GM20431 (cell line): ENCODE data around the gene TMEM178B.
"Not testable (repeated sequence)": the region's sequence is repeated elsewhere in the genome, so short reads cannot be mapped to it uniquely, and the experiment has no call there.

ENCODE experiments used
- in situ Hi-C: fragments of 300-500 bp; cut with MseI, MboI; formaldehyde crosslinking; loops from one replicate; pipeline ENCODE4 v1.15.0; 2020; ENCODE audit warnings: low sequenced_read_pairs; ENCODE audit not compliant: unreplicated experiment

The TMEM178B gene

GRCh38 chr7:141294143-141294829 is 220.4 kb downstream of the TMEM178B start:
- in situ Hi-C loops = no loop called here

DNA sequence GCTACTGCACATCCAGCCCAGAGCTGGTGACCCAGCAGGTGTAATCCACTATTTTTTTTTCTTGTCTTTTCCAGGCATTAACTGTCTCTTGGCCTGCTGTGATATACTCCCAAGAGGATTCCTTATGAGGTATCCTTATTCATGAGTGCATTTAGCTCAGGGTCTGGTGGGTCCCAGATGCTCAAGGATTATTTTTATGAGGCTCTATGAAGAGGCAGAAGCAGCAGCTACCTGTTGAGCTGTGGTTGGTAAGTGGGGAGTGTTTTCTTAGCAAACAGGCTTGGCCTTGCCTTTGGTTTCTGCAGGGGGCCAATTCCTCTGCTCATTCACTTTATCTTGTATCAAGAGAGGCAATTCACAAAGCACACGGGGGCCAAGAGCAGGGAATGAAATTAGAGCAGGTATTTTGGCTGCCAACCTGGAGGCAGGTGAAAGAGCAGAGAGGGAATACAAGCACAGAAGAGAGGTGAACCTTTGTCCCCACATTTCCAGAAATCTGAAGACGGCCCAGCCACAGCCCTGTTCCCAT is 221.6 kb downstream of the TMEM178B start:
- in situ Hi-C loops = no loop called here

DNA sequence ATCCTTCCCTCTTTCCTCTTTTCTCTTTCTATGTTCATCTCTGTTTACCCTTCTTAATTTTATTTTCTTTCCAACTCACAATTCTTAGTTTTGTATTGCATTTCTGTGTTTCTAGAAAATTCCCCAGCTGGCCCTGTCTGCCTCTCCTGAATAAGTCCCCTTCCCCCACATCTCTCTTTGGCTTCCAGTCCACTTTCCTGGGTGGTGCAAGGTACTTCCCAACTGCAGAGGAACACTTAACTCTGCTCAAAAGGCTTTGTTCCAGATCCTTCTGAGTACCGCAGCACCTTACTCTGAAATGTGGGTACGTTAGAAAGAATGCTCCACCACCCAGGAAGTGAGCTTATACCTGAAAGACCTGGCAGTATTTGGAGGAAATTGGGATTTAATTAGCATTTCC is 227.0 kb downstream of the TMEM178B start:
- in situ Hi-C loops = no loop called here

DNA sequence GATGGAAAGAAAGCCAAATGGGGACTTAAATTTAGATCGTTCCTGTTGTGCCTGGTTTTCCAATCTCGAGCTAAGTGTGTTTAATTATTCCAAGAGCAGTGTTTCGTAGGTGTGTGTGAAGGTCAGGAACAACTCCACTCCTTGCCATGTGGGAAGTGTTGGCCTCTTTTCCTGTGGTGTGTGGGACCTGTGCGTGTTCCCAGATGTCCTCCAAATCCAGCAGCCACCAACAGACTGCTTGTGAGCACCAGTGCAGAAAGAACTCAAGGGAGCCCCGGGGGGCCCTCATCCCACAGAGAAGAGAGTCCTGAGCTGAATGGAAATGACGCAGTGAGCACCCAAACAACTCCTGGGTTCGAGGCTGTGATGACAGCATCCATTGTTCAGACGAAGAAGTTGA is 227.7 kb downstream of the TMEM178B start:
- in situ Hi-C loops = no loop called here

- in situ Hi-C loops = no loop called here
Measured at GRCh38 chr7:141302617-141303016, 228.8 kb downstream of the TMEM178B start.

DNA sequence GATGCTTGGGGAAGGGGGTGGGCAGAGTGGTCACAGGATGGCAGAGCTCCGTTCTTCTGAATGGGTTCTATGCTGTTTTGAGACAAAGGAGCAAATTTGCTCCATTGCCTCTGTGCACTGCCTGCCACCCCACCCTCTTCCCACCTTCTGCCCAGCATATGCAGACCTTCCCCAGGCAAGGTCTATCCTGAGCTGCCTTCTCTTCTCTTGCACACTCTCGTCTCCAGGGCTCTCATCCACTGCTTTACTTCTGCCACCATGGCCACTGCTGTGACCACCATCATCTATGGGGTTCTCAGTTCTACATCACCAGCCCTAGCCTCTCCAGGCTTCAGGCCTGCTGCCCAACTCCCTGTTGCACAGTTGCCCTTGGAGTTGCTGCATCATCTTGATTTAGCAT is 230.4 kb downstream of the TMEM178B start:
- in situ Hi-C loops = no loop called here

GRCh38 chr7:141306081-141306480 is 232.2 kb downstream of the TMEM178B start:
- in situ Hi-C loops = no loop called here

- in situ Hi-C loops = no loop called here
Measured at GRCh38 chr7:141312395-141312794, 238.5 kb downstream of the TMEM178B start.

DNA sequence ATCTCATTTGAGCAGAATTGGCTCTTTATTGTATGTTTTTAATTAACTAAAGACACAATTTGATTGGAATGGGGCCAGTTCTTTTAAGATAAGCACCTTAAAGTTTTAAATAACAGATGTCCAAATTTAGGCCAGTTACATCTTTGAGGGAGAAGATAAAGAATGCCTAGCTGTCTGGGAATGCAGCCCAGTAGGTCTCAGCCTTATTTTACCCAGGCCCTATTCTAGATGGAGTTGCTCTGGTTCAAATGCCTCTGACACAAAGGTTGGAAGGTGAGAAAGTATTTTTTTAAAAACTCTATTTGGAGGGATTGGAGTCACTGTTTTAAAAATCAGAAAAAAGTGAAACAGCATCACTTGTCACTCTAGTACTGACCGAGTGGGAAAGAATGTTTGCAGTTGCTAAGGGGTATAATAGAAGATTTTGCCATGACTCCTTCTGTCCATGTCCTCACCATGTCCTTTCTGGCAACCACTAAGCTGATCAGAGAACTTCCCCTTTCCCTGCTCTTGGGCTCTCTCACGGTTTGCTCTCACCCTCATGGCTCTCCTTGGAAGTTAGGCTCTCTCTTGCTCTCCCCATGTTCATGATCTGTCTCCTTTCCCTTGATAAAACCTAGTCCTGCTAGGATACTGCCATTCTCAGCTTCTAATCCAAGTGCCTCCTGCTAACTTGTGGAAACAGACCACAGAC is 239.1 kb downstream of the TMEM178B start:
- in situ Hi-C loops = no loop called here

- in situ Hi-C loops = no loop called here
Measured at GRCh38 chr7:141313896-141314295, 240.0 kb downstream of the TMEM178B start.

GRCh38 chr7:141317033-141317585 is 243.2 kb downstream of the TMEM178B start:
- in situ Hi-C loops = no loop called here

DNA sequence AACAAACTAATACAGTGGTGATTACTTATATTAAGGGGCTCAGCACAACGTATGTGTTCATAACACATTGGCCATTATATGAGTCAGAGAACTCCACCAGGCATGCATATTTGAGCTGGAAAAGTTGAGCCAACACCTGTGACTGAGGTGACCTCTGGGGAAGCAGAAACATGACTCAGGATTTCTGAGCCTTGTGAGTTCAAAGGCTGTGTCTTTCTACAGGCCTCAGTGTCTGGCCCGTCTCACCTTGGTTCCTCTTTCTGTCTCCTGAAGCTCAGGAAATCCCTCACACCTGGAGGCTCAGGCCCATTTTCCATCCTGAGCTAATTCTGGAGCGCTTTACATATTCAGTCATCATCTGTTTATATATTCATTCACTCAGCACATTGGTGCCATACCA is 246.4 kb downstream of the TMEM178B start:
- in situ Hi-C loops = no loop called here

GRCh38 chr7:141322383-141322782 is 248.5 kb downstream of the TMEM178B start:
- in situ Hi-C loops = no loop called here

DNA sequence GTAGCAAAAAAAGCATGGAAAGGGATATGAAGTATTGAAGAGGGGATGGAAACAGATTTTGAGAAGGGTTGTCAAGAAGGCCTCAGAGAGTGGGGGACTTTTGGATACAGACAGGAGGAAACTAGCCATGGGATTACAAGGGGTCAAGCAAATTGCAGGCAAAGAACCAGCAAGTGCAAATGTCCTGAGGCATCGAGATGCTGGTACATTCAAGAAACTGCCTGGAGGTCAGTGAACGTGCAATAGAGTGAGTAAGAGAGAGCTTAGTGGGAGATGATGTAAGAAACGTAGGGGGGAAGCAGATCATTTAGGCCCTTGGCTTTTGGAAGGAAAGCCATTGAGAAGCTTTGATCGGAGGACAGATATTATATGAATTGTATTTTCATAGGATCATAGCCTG is 250.0 kb downstream of the TMEM178B start:
- in situ Hi-C loops = no loop called here

- in situ Hi-C loops = no loop called here
Measured at GRCh38 chr7:141324870-141325269, 251.0 kb downstream of the TMEM178B start.

GRCh38 chr7:141325275-141325674 is 251.4 kb downstream of the TMEM178B start:
- in situ Hi-C loops = no loop called here

DNA sequence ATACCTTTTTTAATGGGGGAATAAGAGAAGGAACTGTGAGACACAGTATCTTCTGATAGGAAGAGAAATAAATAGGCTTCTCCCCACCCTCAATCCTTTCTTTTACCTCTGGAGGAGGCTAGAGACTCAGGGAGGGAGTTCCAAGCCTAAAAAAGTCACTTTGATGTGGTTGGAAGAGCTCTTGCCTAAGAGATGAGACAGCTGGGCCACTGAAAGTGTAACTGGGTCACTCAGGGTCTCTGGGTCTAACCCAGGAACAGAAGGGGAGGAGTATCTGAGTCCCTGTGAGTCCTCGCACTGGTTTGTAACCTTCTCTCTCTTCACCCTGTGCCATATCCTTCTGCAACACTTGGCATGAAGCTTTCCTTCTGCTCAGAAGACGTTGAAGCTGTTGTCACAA is 254.4 kb downstream of the TMEM178B start:
- in situ Hi-C loops = no loop called here

GRCh38 chr7:141330285-141330684 is 256.4 kb downstream of the TMEM178B start:
- in situ Hi-C loops = not testable (repeated sequence)

GRCh38 chr7:141333459-141333858 is 259.6 kb downstream of the TMEM178B start:
- in situ Hi-C loops = no loop called here

- in situ Hi-C loops = no loop called here
Measured at GRCh38 chr7:141335164-141335563, 261.3 kb downstream of the TMEM178B start.

DNA sequence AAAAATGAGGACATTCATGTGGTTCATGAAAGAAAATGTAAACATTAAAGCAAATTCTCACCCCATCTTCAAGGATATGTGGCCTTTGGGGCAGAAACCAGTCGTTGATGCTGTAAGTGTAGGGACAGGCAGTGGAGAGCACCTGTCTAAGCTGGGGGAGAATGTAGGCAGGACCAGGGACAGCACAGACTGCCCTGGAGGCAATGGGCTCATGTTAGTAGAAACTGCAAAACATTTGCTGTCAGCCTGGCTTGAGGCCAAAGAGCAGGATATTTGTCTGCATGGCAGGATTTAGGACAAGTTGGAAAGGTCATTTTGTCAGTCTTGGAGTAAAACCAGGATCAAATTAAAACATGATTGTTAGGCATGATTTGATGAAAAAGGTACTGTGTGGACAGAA is 265.7 kb downstream of the TMEM178B start:
- in situ Hi-C loops = no loop called here
